Endothelial cell of umbilical vein (primary cell): Measurements from ENCODE around the gene ZNF837. TPM values are rescaled to one million over a fixed set of nuclear protein-coding genes. Genes with fewer than 3 reads are reported as not detected.

ENCODE experiments used
- BruUV-seq: library from RNA; stranded (reverse); fragments of 400-500 nt; replicated peaks from 2 replicates; lab custom pipeline; 2021; lab: Mats Ljungman, UMichigan
- CTCF ChIA-PET: fragments of 300-600, 350-600 bp; sonication (Branson Sonifier 250); formaldehyde crosslinking; loops from one replicate; lab custom pipeline; 2021; ENCODE audit warnings: antibody characterized with exemption, inconsistent platforms; lab: Charles Lee
- POLR2A ChIA-PET: fragments of 300-600, 350-600 bp; sonication (Branson Sonifier 250); formaldehyde crosslinking; loops from one replicate; lab custom pipeline; 2021; ENCODE audit warnings: antibody characterized with exemption, inconsistent platforms; lab: Charles Lee
- DNase-seq: peaks from one replicate; pipeline ENCODE4 v3.0.0-alpha.2; 2011; ENCODE audit warnings: low read depth, low spot score
- FAIRE-seq: peaks from 2 replicates; lab custom pipeline; 2011; peaks lifted over from hg19 to GRCh38; lab: Jason Lieb, UNC
- H2AFZ ChIP-seq: 2 replicates; pipeline ENCODE4 v1.6.0; 2012; ENCODE audit warnings: low read depth, low read length, control low read depth, inconsistent platforms
- H3K27ac ChIP-seq: 2 replicates; pipeline ENCODE4 v1.5.1; 2011; ENCODE audit warnings: low read depth, mild to moderate bottlenecking, control low read depth, low read length, moderate library complexity; ENCODE audit not compliant: insufficient read depth
- H3K27me3 ChIP-seq, 2 experiments: 2 replicates each; pipeline versions ENCODE4 v1.6.0 to v1.6.1; 2011; ENCODE audit warnings: low read length in 2 of 2, mixed read lengths in 1 of 2; ENCODE audit not compliant: control insufficient read depth in 2 of 2, insufficient read depth in 2 of 2
- H3K36me3 ChIP-seq, 2 experiments: 2 replicates in 1 of 2; 3 replicates in 1 of 2; pipeline ENCODE4 v1.5.1; 2011; ENCODE audit warnings: low read length in 2 of 2, mild to moderate bottlenecking in 1 of 2, moderate library complexity in 1 of 2; ENCODE audit not compliant: control insufficient read depth in 2 of 2, insufficient read depth in 2 of 2; ENCODE audit errors: extremely low read depth in 1 of 2
- H3K4me1 ChIP-seq: 3 replicates; pipeline ENCODE4 v1.5.1; 2011; ENCODE audit warnings: mild to moderate bottlenecking, low read length; ENCODE audit not compliant: control insufficient read depth, insufficient read depth; ENCODE audit errors: extremely low read depth
- H3K4me2 ChIP-seq: 2 replicates; pipeline ENCODE4 v1.6.1; 2011; ENCODE audit warnings: low read length, control low read depth, mixed read lengths; ENCODE audit not compliant: insufficient read depth
- H3K4me3 ChIP-seq, 3 experiments: fragments of 200-600 bp in 1 of 3; sonication (generic), shearing (Covaris generic) in 1 of 3; replicated peaks in 1 of 3; 2 replicates each; pipeline ENCODE4 v1.5.1; 2011 to 2016; ENCODE audit warnings: control low read depth in 3 of 3, low read length in 3 of 3, mild to moderate bottlenecking in 2 of 3, inconsistent platforms in 1 of 3, low read depth in 1 of 3, moderate library complexity in 1 of 3; ENCODE audit not compliant: insufficient read depth in 1 of 3
- H3K79me2 ChIP-seq: 2 replicates; pipeline ENCODE4 v1.6.0; 2012; ENCODE audit warnings: low read length, inconsistent platforms; ENCODE audit not compliant: control insufficient read depth, insufficient read depth
- H3K9ac ChIP-seq: replicated peaks from 2 replicates; pipeline ENCODE3; 2011; ENCODE audit warnings: low read length, control low read depth; ENCODE audit not compliant: insufficient read depth; ENCODE audit errors: extremely low read depth
- H3K9me1 ChIP-seq: replicated peaks from 3 replicates; pipeline ENCODE4 v1.6.0; 2011; ENCODE audit warnings: mild to moderate bottlenecking, low read length; ENCODE audit not compliant: control insufficient read depth, insufficient read depth; ENCODE audit errors: extremely low read depth
- H3K9me3 ChIP-seq: replicated peaks from 2 replicates; pipeline ENCODE4 v1.5.1; 2012; ENCODE audit warnings: low read length, inconsistent platforms; ENCODE audit not compliant: control insufficient read depth, insufficient read depth
- H4K20me1 ChIP-seq: replicated peaks from 2 replicates; pipeline ENCODE3; 2011; ENCODE audit warnings: mild to moderate bottlenecking, low read length; ENCODE audit not compliant: control insufficient read depth, insufficient read depth; ENCODE audit errors: extremely low read depth
- EZH2 ChIP-seq: IDR thresholded peaks from 2 replicates; pipeline ENCODE4 v1.6.1; 2012; ENCODE audit warnings: borderline replicate concordance, low read depth, mild to moderate bottlenecking, moderate library complexity, low read length, inconsistent platforms; ENCODE audit not compliant: severe bottlenecking
- FOS ChIP-seq: IDR thresholded peaks from 2 replicates; pipeline ENCODE4 v1.6.1; 2011; ENCODE audit warnings: mild to moderate bottlenecking, low read length, moderate library complexity, borderline replicate concordance; ENCODE audit not compliant: insufficient read depth
- GATA2 ChIP-seq: IDR thresholded peaks from 2 replicates; pipeline ENCODE4 v1.7.0; 2011; ENCODE audit warnings: low read depth, mild to moderate bottlenecking, moderate library complexity, mixed read lengths, low read length; ENCODE audit not compliant: insufficient read length, insufficient read depth
- JUN ChIP-seq: IDR thresholded peaks from 2 replicates; pipeline ENCODE4 v1.6.1; 2011; ENCODE audit warnings: borderline replicate concordance, low read depth; ENCODE audit not compliant: insufficient read length, insufficient read depth
- MYC ChIP-seq: IDR thresholded peaks from one replicate; pipeline ENCODE4 v1.6.1; 2011; ENCODE audit warnings: mild to moderate bottlenecking, low read depth, low read length
- POLR2A ChIP-seq: IDR thresholded peaks from 2 replicates; pipeline ENCODE4 v1.6.1; 2012; ENCODE audit warnings: low read depth, mild to moderate bottlenecking, control low read depth, low read length
- POLR2AphosphoS5 ChIP-seq: IDR thresholded peaks from 2 replicates; pipeline ENCODE4 v1.6.1; 2012; ENCODE audit warnings: low read depth, mild to moderate bottlenecking, control low read depth, low read length, moderate library complexity; ENCODE audit not compliant: insufficient read depth
- dilution Hi-C: fragments of 300-500 bp; cut with MboI; formaldehyde crosslinking; loops from one replicate; pipeline ENCODE4 v1.15.0; 2019; ENCODE audit warnings: low sequenced_read_pairs; ENCODE audit not compliant: extremely low pct_ligation_motif_present
- intact Hi-C: fragments of 100-400 bp; cut with micrococcal nuclease; formaldehyde crosslinking; loops from one replicate; pipeline ENCODE4 v1.10.0; 2022
- polyA plus RNA-seq, 4 experiments: library from polyadenylated mRNA; depleted of rRNA in 3 of 4; stranded (reverse) in 3 of 4; unstranded in 1 of 4; fragments of >200 nt; gene quantifications; 2 replicates each; pipeline versions ENCODE4 v1.2.1 to v1.2.3, GENCODE V29; 2011 to 2012; ENCODE audit warnings: missing spikeins in 1 of 4
- total RNA-seq: library from RNA; stranded (reverse); gene quantifications from 2 replicates; pipeline ENCODE4 v1.2.3, GENCODE V29; 2021
- TF ChIP-seq, protein P1 (sequence below), 2 donors: IDR thresholded peaks; 1 replicate in 1 of 2; 2 replicates in 1 of 2; pipeline ENCODE4 v1.5.1; 2011; ENCODE audit warnings: low read length in 2 of 2, mild to moderate bottlenecking in 2 of 2, moderate library complexity in 2 of 2, control low read depth in 1 of 2, inconsistent platforms in 1 of 2, low read depth in 1 of 2; ENCODE audit not compliant: insufficient read depth in 1 of 2; ENCODE audit errors: extremely low read depth in 1 of 2
- TF ChIP-seq, protein P2 (sequence below): IDR thresholded peaks from 2 replicates; pipeline ENCODE4 v1.6.1; 2011; ENCODE audit not compliant: insufficient read depth, insufficient read length

Gene ZNF837
- total and polyA plus RNA-seq, 2 donors (not counting 3 experiments of a cell fraction or from before 2014, with no cell fraction given), result 1.4 to 1.6 TPM

DNA sequence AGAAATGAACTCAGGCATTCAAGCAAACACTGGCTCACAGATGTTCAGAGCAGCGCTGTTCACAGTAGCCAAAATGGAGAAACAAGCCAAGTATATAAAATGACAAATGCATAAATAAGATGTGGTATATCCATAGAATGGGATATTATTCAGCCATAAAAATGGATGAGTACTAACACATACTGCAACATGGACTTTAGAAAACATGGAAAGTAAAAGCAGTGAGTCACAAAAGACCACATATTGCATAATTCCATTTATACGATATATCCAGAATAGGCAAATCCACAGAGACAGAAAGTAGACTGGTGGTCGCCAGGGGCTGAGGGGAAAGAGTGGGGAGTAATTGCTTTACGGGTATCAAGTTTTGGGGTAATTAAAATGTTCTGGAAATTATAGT lies 6.6 kb downstream of the ZNF837 start:
- H3K4me1 ChIP-seq, result no peaks in the 10 kb centered on the region
- no peak for DNase-seq
- no peaks in the 10 kb centered on the region for H3K9me3 ChIP-seq
- H3K9me1 ChIP-seq, result no peaks in the 10 kb centered on the region
- no peak overlapping the region for H3K27ac ChIP-seq
- H2AFZ ChIP-seq, result no peak overlapping the region
- no peak overlapping the region for H3K4me2 ChIP-seq
- no peaks in the 10 kb centered on the region for H3K36me3 ChIP-seq
- CTCF ChIA-PET, result interaction anchor here (1.4 kb wide), 1 partner anchor 10 kb away, joined by 4 read pairs; no protein-coding TSS in a partner anchor
- TF ChIP-seq JUN, result no peak
- TF ChIP-seq POLR2A, result no peak
- no peak for TF ChIP-seq POLR2AphosphoS5
- TF ChIP-seq FOS, result no peak
- TF ChIP-seq EZH2, result no peak
- TF ChIP-seq, protein P1, sequence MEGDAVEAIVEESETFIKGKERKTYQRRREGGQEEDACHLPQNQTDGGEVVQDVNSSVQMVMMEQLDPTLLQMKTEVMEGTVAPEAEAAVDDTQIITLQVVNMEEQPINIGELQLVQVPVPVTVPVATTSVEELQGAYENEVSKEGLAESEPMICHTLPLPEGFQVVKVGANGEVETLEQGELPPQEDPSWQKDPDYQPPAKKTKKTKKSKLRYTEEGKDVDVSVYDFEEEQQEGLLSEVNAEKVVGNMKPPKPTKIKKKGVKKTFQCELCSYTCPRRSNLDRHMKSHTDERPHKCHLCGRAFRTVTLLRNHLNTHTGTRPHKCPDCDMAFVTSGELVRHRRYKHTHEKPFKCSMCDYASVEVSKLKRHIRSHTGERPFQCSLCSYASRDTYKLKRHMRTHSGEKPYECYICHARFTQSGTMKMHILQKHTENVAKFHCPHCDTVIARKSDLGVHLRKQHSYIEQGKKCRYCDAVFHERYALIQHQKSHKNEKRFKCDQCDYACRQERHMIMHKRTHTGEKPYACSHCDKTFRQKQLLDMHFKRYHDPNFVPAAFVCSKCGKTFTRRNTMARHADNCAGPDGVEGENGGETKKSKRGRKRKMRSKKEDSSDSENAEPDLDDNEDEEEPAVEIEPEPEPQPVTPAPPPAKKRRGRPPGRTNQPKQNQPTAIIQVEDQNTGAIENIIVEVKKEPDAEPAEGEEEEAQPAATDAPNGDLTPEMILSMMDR (IDR thresholded peaks at IDR 0.05; ENCODE audit: extremely low read depth in 1 of 2, insufficient read depth in 1 of 2, low read depth in 1 of 2, low read length in 2 of 2), result no peak
- no peak for TF ChIP-seq MYC
- TF ChIP-seq, protein P2, sequence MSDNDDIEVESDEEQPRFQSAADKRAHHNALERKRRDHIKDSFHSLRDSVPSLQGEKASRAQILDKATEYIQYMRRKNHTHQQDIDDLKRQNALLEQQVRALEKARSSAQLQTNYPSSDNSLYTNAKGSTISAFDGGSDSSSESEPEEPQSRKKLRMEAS, result no peak
- no peak for TF ChIP-seq GATA2
- H3K79me2 ChIP-seq, result no peaks in the 10 kb centered on the region
- intact Hi-C loops, result no loop called here
- H3K27me3 ChIP-seq, result peaks cover 0 to 7% of the 10 kb centered on the region in 2 experiments
- no peaks in the 10 kb centered on the region for H4K20me1 ChIP-seq
- FAIRE-seq, result no peak
- no peak overlapping the region for H3K4me3 ChIP-seq
- no TSS peak for BruUV-seq
- POLR2A ChIA-PET, result no interaction called here
- H3K9ac ChIP-seq, result no peak overlapping the region
- dilution Hi-C loops, result no loop called here
